Osteoblast (primary cell): ENCODE measurements around the gene BRD3OS. TPM values are rescaled to one million over a fixed set of nuclear protein-coding genes. Genes with fewer than 3 reads are reported as not detected.

ENCODE experiments used
- DNase-seq: peaks from one replicate; pipeline ENCODE4 v3.0.0; 2011; ENCODE audit warnings: low spot score, mixed read lengths; ENCODE audit not compliant: insufficient read length; ENCODE audit errors: missing footprints
- H2AFZ ChIP-seq: 2 replicates; pipeline ENCODE4 v1.6.0; 2011; ENCODE audit warnings: mild to moderate bottlenecking, low read length
- H3K27ac ChIP-seq: 2 replicates; pipeline ENCODE4 v1.5.1; 2011; ENCODE audit warnings: mild to moderate bottlenecking, low read depth, low read length, moderate library complexity
- H3K27me3 ChIP-seq: 2 replicates; pipeline ENCODE4 v1.6.0; 2012; ENCODE audit warnings: mild to moderate bottlenecking, control low read depth, inconsistent platforms, low read length, moderate library complexity; ENCODE audit not compliant: insufficient read depth
- H3K36me3 ChIP-seq: 2 replicates; pipeline ENCODE4 v1.5.1; 2011; ENCODE audit warnings: mild to moderate bottlenecking, low read length, control low read depth, moderate library complexity; ENCODE audit not compliant: insufficient read depth
- H3K4me1 ChIP-seq: 2 replicates; pipeline ENCODE4 v1.5.1; 2011; ENCODE audit warnings: mild to moderate bottlenecking, low read length, control low read depth, moderate library complexity; ENCODE audit not compliant: insufficient read depth
- H3K4me2 ChIP-seq: 2 replicates; pipeline ENCODE4 v1.6.0; 2011; ENCODE audit warnings: mild to moderate bottlenecking, low read length; ENCODE audit not compliant: insufficient read depth
- H3K4me3 ChIP-seq: fragments of 200-600 bp; sonication (generic); 3 replicates; pipeline ENCODE4 v1.5.1; 2012; ENCODE audit warnings: mild to moderate bottlenecking, low read length, inconsistent platforms; ENCODE audit not compliant: insufficient read depth
- H3K79me2 ChIP-seq: 2 replicates; pipeline ENCODE4 v1.6.0; 2012; ENCODE audit warnings: mild to moderate bottlenecking, low read length, control low read depth, inconsistent platforms; ENCODE audit not compliant: insufficient read depth
- H3K9me3 ChIP-seq: 2 replicates; pipeline ENCODE4 v1.5.1; 2011; ENCODE audit warnings: low read depth, low read length, control low read depth
- H4K20me1 ChIP-seq: 2 replicates; pipeline ENCODE4 v1.6.0; 2012; ENCODE audit warnings: mild to moderate bottlenecking, low read length, control low read depth; ENCODE audit not compliant: insufficient read depth
- total RNA-seq: library from RNA; depleted of rRNA; stranded (reverse); fragments of >200 nt; gene quantifications from 2 replicates; pipeline ENCODE4 v1.2.3, GENCODE V29; 2012
- TF ChIP-seq, protein P1 (sequence below): IDR thresholded peaks from 2 replicates; pipeline ENCODE4 v1.5.1; 2011; ENCODE audit warnings: mild to moderate bottlenecking, low read depth, low read length, moderate library complexity; ENCODE audit errors: extremely low read depth

The BRD3OS gene
- total RNA-seq, 1 donor: 26.1 TPM

GRCh38 chr9:134055981-134056461 lies 30.7 kb downstream of the BRD3OS start:
- H3K4me2 ChIP-seq: peak overlapping the region; percentile 55
- peaks cover 15% of the 10 kb centered on the region for H3K36me3 ChIP-seq
- DNase-seq: peak; percentile 99
- H4K20me1 ChIP-seq: peaks cover 66% of the 10 kb centered on the region
- no peaks in the 10 kb centered on the region for H3K27me3 ChIP-seq
- H3K79me2 ChIP-seq: peaks cover 82% of the 10 kb centered on the region
- no peak overlapping the region for H3K4me3 ChIP-seq
- no peak overlapping the region for H3K27ac ChIP-seq
- H3K9me3 ChIP-seq: no peaks in the 10 kb centered on the region
- H3K4me1 ChIP-seq: peaks cover 42% of the 10 kb centered on the region
- H2AFZ ChIP-seq: peak overlapping the region; percentile 47
- TF ChIP-seq, protein P1, sequence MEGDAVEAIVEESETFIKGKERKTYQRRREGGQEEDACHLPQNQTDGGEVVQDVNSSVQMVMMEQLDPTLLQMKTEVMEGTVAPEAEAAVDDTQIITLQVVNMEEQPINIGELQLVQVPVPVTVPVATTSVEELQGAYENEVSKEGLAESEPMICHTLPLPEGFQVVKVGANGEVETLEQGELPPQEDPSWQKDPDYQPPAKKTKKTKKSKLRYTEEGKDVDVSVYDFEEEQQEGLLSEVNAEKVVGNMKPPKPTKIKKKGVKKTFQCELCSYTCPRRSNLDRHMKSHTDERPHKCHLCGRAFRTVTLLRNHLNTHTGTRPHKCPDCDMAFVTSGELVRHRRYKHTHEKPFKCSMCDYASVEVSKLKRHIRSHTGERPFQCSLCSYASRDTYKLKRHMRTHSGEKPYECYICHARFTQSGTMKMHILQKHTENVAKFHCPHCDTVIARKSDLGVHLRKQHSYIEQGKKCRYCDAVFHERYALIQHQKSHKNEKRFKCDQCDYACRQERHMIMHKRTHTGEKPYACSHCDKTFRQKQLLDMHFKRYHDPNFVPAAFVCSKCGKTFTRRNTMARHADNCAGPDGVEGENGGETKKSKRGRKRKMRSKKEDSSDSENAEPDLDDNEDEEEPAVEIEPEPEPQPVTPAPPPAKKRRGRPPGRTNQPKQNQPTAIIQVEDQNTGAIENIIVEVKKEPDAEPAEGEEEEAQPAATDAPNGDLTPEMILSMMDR: no peak

DNA sequence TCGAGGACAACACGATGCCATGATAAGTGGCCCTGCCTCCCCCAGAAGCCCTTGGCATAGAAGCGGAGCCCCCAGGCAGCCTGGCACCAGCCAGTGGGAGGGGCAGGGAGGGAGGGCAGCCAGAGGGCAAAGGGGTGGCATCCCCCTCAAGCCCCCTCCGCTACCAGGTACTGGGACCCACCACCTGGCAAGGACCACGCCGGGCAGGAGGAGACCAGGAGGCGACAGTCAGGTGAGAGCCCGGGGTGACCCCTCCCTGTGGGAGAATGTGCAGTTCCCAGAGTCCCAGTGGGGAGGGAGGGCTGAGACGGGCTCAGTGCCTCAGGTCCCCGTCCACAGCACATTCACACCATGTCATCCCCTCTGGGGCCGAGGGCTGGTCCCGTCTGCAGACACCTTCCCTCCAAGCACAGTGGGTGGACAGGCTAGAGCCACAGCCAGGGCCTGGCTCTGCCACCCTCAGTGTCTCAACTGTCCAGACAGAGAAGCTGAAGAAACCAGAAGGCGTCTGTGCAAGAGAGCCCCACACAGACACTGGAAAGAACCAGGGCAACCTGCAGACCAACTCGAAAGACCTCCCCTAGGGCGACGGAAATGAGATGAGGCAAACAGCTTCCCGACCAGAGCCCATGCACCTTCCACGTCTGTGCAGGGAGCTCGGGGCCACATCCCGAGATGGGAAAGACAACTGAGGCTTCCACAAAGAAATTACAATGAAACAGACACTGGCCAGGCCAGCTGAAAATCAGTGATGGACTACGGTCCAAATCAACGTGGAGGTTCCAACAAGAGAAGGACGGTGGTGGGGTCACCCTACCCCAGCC lies 31.4 kb downstream of the BRD3OS start:
- no peaks in the 10 kb centered on the region for H3K27me3 ChIP-seq
- TF ChIP-seq, protein P1: no peak
- peaks cover 8% of the 10 kb centered on the region for H3K36me3 ChIP-seq
- no peak overlapping the region for H3K27ac ChIP-seq
- H3K4me2 ChIP-seq: peak overlapping the region; percentile 55
- peaks cover 89% of the 10 kb centered on the region for H3K79me2 ChIP-seq
- no peaks in the 10 kb centered on the region for H3K9me3 ChIP-seq
- H3K4me3 ChIP-seq: no peak overlapping the region
- peaks cover 69% of the 10 kb centered on the region for H4K20me1 ChIP-seq
- DNase-seq: peak; percentile 81
- peaks cover 42% of the 10 kb centered on the region for H3K4me1 ChIP-seq
- H2AFZ ChIP-seq: no peak overlapping the region

- Histone ChIP-seq H3K27me3 (no peaks in the 10 kb centered on the region), H3K9me3 (no peaks in the 10 kb centered on the region), H2AFZ (no peak overlapping the region), H3K4me2 (no peak overlapping the region), H3K4me1 (peaks cover 42% of the 10 kb centered on the region), H3K36me3 (peaks cover 6% of the 10 kb centered on the region), H3K27ac (no peak overlapping the region), H3K4me3 (no peak overlapping the region), H3K79me2 (peaks cover 95% of the 10 kb centered on the region), H4K20me1 (peaks cover 74% of the 10 kb centered on the region)
- TF ChIP-seq, protein P1: no peak
- DNase-seq: peak; percentile 78
Measured at GRCh38 chr9:134057307-134057657, 32.0 kb downstream of the BRD3OS start.

- Histone ChIP-seq H3K36me3 (no peaks in the 10 kb centered on the region), H3K4me3 (no peak overlapping the region), H3K9me3 (no peaks in the 10 kb centered on the region), H3K4me1 (peaks cover 42% of the 10 kb centered on the region), H3K27me3 (no peaks in the 10 kb centered on the region), H3K4me2 (no peak overlapping the region), H3K79me2 (peaks cover 97% of the 10 kb centered on the region), H3K27ac (peak overlapping the region; percentile 4), H2AFZ (no peak overlapping the region), H4K20me1 (peaks cover 75% of the 10 kb centered on the region)
- peak; percentile 83 for DNase-seq
- TF ChIP-seq, protein P1: no peak
Measured at GRCh38 chr9:134057751-134058701, 32.7 kb downstream of the BRD3OS start.
